SKM-1 treated with dmso at 0.1 percent for 144 hours (cell line): ENCODE measurements around the gene SLC8B1.

Experiments
- DNase-seq: peaks from one replicate; lab custom pipeline; 2025; ENCODE audit not compliant: unreplicated experiment; lab: John Stamatoyannopoulos, UW

The SLC8B1 gene

DNA sequence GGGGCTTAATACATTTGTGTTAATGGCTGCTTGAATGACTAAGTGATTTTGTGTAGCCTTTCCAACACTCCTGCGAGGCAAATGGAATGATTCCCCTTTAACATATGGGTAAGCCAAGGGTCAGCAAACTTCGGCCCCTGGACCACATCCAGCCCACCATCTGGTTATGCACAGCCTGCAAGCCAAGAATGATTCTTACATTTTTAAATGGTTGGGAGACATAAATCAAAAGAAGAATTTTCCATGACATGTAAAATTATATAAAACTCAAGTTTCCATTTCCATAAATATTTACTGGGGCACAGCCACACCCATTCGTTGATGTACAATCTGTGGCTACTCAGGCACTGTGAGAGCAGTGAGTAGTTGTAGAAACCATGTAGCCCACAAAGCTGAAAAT, 9.0 kb downstream of the SLC8B1 start:
- DNase-seq: no peak

GRCh38 chr12:113322343-113322742, 12.6 kb downstream of the SLC8B1 start:
- DNase-seq: no peak

DNA sequence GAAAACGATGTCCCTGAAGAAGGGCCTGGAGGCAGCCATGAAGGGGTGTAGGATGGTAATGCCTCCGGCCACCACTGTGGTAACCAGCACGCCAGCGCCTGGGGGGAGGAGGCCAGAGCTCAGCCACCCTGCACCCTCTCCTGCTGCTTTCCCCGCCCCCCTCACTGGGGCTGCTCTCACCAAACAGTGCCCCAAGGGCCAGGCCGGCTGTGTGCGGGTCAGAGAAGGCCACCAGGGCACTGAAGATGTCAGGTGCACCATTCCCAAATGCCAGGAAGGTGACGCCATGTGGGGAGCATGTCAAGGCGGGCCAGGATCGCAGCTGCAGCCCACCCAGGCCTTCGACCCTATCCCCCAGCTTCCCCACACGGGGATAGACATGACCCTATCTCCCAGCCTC, 14.5 kb downstream of the SLC8B1 start:
- DNase-seq: no peak

- DNase-seq: no peak
These were observed 15.8 kb downstream of the SLC8B1 start for GRCh38 chr12:113318900-113319628.

GRCh38 chr12:113318046-113318656, 16.8 kb downstream of the SLC8B1 start:
- DNase-seq: no peak

- no peak for DNase-seq
These were observed 17.8 kb downstream of the SLC8B1 start for GRCh38 chr12:113317122-113317521.

- no peak for DNase-seq
These were observed 18.8 kb downstream of the SLC8B1 start for GRCh38 chr12:113316155-113316554.

- DNase-seq: no peak
These were observed 19.6 kb downstream of the SLC8B1 start for GRCh38 chr12:113315358-113315757.

- no peak for DNase-seq
These were observed 20.8 kb downstream of the SLC8B1 start for GRCh38 chr12:113314121-113314529.

- no peak for DNase-seq
These were observed 24.4 kb downstream of the SLC8B1 start for GRCh38 chr12:113310489-113310888.

DNA sequence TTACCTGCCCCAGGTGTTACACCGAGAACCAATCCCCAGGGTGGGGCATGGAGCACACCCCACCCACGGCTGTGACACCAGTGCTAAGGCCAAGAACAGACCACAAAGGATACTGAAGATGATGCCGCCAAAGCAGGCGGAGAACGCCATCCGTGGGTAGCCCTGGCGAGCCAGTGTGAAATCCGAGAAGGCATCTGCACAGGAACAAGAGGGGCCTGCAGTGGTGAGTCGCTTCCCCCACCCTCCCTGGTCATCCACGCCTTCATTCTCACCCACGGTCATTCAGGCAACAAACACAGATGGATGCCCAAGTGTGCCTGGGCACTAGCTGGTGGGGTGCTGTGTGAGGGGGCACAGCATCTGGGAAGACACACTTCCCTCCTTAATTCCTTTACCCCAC, 28.5 kb downstream of the SLC8B1 start:
- no peak for DNase-seq

DNA sequence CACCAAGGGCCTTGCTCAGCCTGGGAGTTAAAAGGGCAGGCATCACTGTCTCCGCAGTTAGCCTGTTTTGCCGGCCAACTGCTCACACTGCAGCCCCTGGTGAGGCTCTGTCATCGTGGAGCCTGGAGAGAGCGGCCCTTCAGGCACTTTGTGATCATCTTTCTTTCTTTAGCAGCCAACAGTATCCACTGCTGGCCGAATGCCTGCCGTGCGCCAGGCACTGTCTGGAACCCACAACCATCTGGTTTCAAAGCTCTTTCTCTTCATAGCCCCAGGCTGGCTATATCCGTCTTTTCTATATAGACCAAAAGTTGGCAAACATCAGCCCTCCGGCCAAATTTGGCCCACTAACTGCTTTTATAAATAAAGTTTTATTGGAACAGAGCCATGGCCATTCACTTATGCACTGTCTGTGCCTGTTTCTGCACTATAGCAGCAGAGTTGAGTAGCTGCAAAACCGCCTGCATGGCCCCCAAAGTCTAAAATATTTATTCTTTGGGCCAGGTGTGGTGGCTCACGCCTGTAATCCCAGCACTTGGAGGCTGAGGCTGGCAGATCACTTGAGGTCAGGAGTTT, 29.5 kb downstream of the SLC8B1 start:
- DNase-seq: no peak

GRCh38 chr12:113302886-113303640, 31.8 kb downstream of the SLC8B1 start:
- no peak for DNase-seq

- no peak for DNase-seq
These were observed 32.4 kb downstream of the SLC8B1 start for GRCh38 chr12:113302466-113302865.

DNA sequence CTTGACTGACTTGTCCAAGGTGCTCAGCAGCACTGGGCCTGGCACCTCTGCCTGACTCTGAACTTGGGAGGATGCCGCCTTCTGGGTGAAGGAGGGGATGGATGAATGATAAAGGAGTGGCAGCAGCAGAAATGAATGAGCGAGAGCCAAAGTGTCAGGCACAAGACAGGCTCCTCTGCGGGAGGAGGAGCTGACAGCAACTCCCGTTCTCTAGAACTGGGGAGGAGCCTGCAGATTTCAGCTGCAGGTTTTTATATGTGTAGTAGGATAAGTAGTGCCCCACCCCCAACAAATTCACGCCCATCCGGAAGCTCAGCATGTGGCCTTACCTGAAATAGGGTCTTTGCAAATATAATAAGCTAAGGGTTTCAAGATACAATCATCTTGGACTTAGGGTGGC, 33.1 kb downstream of the SLC8B1 start:
- no peak for DNase-seq

GRCh38 chr12:113299619-113300237, 35.2 kb downstream of the SLC8B1 start:
- no peak for DNase-seq

DNA sequence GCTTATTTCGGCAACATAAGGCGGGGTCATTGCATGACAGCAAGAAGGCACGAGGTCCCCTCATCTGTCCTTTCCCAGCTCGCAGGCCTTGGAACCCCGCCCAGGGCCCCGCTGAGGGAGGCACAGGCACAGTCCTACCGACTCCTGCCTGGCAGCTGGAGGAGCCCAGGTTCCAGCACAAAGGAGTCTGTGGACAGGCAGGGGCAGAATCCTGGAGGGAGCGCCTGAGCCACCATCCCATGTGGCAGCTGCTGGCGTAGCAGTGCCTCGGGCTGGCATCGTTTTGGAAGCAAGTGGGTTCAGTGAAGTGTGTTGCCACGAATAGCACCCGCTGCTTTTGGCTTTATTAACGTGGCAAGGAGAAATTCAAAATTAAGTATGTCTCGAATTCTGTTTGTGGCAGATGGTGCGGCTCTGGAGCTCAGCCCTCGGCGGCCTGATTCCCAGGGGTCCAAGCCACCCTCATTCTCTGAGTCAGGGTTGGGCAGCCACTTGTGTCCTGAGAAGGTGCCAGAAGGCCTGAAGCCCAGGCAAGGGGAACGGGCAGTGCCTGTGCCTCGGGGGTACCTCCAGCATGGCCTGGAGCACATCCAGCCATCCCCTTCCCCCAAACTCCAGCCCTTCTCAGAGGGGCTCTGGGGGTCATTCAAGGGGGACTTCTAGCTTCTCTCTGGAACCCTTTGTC, 35.9 kb downstream of the SLC8B1 start:
- no peak for DNase-seq

DNA sequence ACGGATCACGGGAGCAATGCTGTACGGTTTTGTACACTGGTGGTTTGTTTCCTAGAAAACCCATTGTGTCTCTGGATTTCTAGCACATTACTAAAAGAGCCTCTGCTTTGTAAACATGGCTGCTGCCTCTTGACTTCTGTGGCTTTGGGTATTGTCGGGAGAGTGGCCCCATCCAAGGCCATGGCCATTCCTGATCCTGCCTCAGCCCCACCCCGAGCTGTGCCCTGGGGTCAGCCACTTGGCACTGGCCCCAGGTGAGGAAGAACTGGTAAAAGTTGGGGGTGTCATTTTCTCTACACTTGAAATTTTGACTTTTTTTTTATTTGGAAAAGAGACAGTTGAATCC, 36.5 kb downstream of the SLC8B1 start:
- no peak for DNase-seq

GRCh38 chr12:113297621-113298471, 37.1 kb downstream of the SLC8B1 start:
- DNase-seq: no peak

DNA sequence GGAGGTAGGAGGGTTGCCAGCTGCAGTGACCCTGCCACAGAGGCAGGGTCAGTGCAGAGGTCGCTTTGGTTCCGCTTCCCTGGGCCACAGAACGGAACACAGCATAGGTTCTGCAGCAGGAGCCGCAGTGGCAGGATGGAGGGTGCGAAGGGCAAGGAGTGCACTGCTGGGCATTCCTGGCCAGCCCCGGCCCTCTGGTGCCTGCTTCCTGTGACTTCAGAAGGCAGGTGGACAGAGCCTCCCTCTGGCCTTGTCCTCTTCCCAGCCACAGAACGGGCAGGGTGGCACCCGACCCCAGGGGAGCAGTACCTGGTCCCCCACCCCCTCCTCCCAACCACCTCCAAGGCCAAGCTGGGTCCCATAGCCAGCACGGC, 37.7 kb downstream of the SLC8B1 start:
- no peak for DNase-seq
